Esophagus (tissue), 2 donors: ENCODE results near the gene AFTPH. TPM values are rescaled to one million over a fixed set of nuclear protein-coding genes. Genes with fewer than 3 reads are reported as not detected.

Experiments used
- H3K27ac ChIP-seq, 2 donors: one replicate each; pipeline ENCODE4 v1.5.1; 2013; ENCODE audit warnings: low read depth in 2 of 2, mild to moderate bottlenecking in 2 of 2, inconsistent platforms in 1 of 2, low read length in 1 of 2, moderate library complexity in 1 of 2
- H3K27me3 ChIP-seq, 2 donors: one replicate each; pipeline ENCODE4 v1.6.1; 2013; ENCODE audit warnings: low read length in 2 of 2, control low read depth in 1 of 2, mild to moderate bottlenecking in 1 of 2; ENCODE audit not compliant: insufficient read depth in 2 of 2, control insufficient read depth in 1 of 2
- H3K36me3 ChIP-seq, 2 donors: one replicate each; pipeline ENCODE4 v1.6.1; 2013; ENCODE audit warnings: low read length in 1 of 2; ENCODE audit not compliant: control insufficient read depth in 2 of 2, insufficient read depth in 2 of 2
- H3K4me1 ChIP-seq, 2 donors: one replicate each; pipeline ENCODE4 v1.6.1; 2013; ENCODE audit warnings: low read length in 1 of 2; ENCODE audit not compliant: control insufficient read depth in 2 of 2, insufficient read depth in 2 of 2
- H3K4me3 ChIP-seq, 2 donors: one replicate each; pipeline ENCODE4 v1.5.1; 2013; ENCODE audit warnings: low read length in 2 of 2, mild to moderate bottlenecking in 2 of 2, low read depth in 1 of 2, moderate library complexity in 1 of 2
- H3K9me3 ChIP-seq, 2 donors: one replicate each; pipeline ENCODE4 v1.6.1; 2013; ENCODE audit warnings: mild to moderate bottlenecking in 2 of 2, low read depth in 1 of 2, low read length in 1 of 2, moderate library complexity in 1 of 2; ENCODE audit not compliant: control insufficient read depth in 2 of 2, insufficient read depth in 1 of 2
- WGBS, 2 donors: extraction: QIAGEN DNeasy Blood & Tissue Kit; methylation state at CpG; one replicate each; pipeline ENCODE4 v1.1.7; 2013; 5-methylcytosine and 5-hydroxymethylcytosine counted together
- polyA plus RNA-seq, 2 donors: library from polyadenylated mRNA; stranded (reverse); fragments of 200-250 nt; gene quantifications; one replicate each; pipeline ENCODE4 v1.2.3, GENCODE V29; 2013
- donor health status: healthy with polysubstance abuse.
- donor health status: Bipolar disorder and iron deficiency.

The AFTPH gene
- polyA plus RNA-seq, 2 donors = 23.1 to 29.2 TPM

GRCh38 chr2:64613276-64613675 is 89.1 kb downstream of the AFTPH start:
- Histone ChIP-seq H3K27ac (no peak overlapping the region), H3K4me1 (peaks cover 4 to 12% of the 10 kb centered on the region in 2 donors), H3K27me3 (no peaks in the 10 kb centered on the region), H3K9me3 (no peaks in the 10 kb centered on the region), H3K4me3 (no peak overlapping the region), H3K36me3 (no peaks in the 10 kb centered on the region)
- WGBS, 2 donors = 56 to 83% methylated on average over 7 of the region's 7 CpGs

- Histone ChIP-seq H3K9me3 (no peaks in the 10 kb centered on the region), H3K27ac (no peak overlapping the region), H3K27me3 (no peaks in the 10 kb centered on the region), H3K36me3 (no peaks in the 10 kb centered on the region), H3K4me1 (peaks cover 4 to 10% of the 10 kb centered on the region in 2 donors), H3K4me3 (no peak overlapping the region)
- 87 to 95% methylated on average over 6 of the region's 6 CpGs for WGBS, 2 donors
Measured at GRCh38 chr2:64615192-64615763, 91.2 kb downstream of the AFTPH start.

GRCh38 chr2:64615844-64616536 is 91.9 kb downstream of the AFTPH start:
- WGBS, 2 donors = 95 to 97% methylated on average over 7 of the region's 7 CpGs
- Histone ChIP-seq H3K4me3 (no peak overlapping the region), H3K27ac (no peak overlapping the region), H3K4me1 (peaks cover 4 to 10% of the 10 kb centered on the region in 2 donors), H3K27me3 (no peaks in the 10 kb centered on the region), H3K9me3 (no peaks in the 10 kb centered on the region), H3K36me3 (no peaks in the 10 kb centered on the region)

GRCh38 chr2:64617631-64618151 is 93.6 kb downstream of the AFTPH start:
- H3K36me3 ChIP-seq = no peaks in the 10 kb centered on the region
- 28 to 41% methylated on average over 6 of the region's 6 CpGs for WGBS, 2 donors
- peaks cover 4 to 10% of the 10 kb centered on the region in 2 donors for H3K4me1 ChIP-seq
- H3K27me3 ChIP-seq = no peaks in the 10 kb centered on the region
- H3K9me3 ChIP-seq = no peaks in the 10 kb centered on the region
- H3K27ac ChIP-seq = no peak overlapping the region
- no peak overlapping the region for H3K4me3 ChIP-seq

- no peaks in the 10 kb centered on the region for H3K9me3 ChIP-seq
- WGBS, 2 donors = 79 to 91% methylated on average over 4 of the region's 4 CpGs
Measured at GRCh38 chr2:64620661-64621060, 96.5 kb downstream of the AFTPH start.

GRCh38 chr2:64622443-64623241 is 98.5 kb downstream of the AFTPH start:
- Histone ChIP-seq H3K36me3 (no peaks in the 10 kb centered on the region), H3K4me3 (no peak overlapping the region), H3K27me3 (no peaks in the 10 kb centered on the region), H3K9me3 (no peaks in the 10 kb centered on the region), H3K4me1 (peaks cover 2 to 10% of the 10 kb centered on the region in 2 donors), H3K27ac (no peak overlapping the region)
- 85 to 89% methylated on average over 13 of the region's 13 CpGs for WGBS, 2 donors

More at GRCh38 chr2:64620661-64621060, 96.5 kb downstream of the AFTPH start:
- Histone ChIP-seq H3K27me3 (no peaks in the 10 kb centered on the region), H3K36me3 (no peaks in the 10 kb centered on the region), H3K4me3 (no peak overlapping the region), H3K4me1 (peaks cover 4 to 10% of the 10 kb centered on the region in 2 donors), H3K27ac (no peak overlapping the region)

GRCh38 chr2:64623242-64623850 is 99.2 kb downstream of the AFTPH start:
- H3K27ac ChIP-seq = no peak overlapping the region
- WGBS, 2 donors = 82 to 85% methylated on average over 13 of the region's 13 CpGs
- no peaks in the 10 kb centered on the region for H3K9me3 ChIP-seq
- no peak overlapping the region for H3K4me3 ChIP-seq
- H3K4me1 ChIP-seq = peaks cover 2 to 6% of the 10 kb centered on the region in 2 donors
- no peaks in the 10 kb centered on the region for H3K27me3 ChIP-seq
- no peaks in the 10 kb centered on the region for H3K36me3 ChIP-seq

GRCh38 chr2:64624108-64624610 is 100.0 kb downstream of the AFTPH start:
- no peaks in the 10 kb centered on the region for H3K9me3 ChIP-seq
- WGBS, 2 donors = 93 to 94% methylated on average over 6 of the region's 6 CpGs
- H3K36me3 ChIP-seq = no peaks in the 10 kb centered on the region
- no peak overlapping the region for H3K27ac ChIP-seq
- no peak overlapping the region for H3K4me3 ChIP-seq
- H3K4me1 ChIP-seq = peaks cover 2 to 6% of the 10 kb centered on the region in 2 donors
- H3K27me3 ChIP-seq = no peaks in the 10 kb centered on the region

- Histone ChIP-seq H3K4me1 (peaks cover 2 to 6% of the 10 kb centered on the region in 2 donors), H3K4me3 (no peak overlapping the region), H3K9me3 (no peaks in the 10 kb centered on the region), H3K27ac (no peak overlapping the region), H3K36me3 (no peaks in the 10 kb centered on the region), H3K27me3 (no peaks in the 10 kb centered on the region)
- WGBS, 2 donors = 87 to 91% methylated on average over 6 of the region's 6 CpGs
Measured at GRCh38 chr2:64624862-64625261, 100.7 kb downstream of the AFTPH start.
